Lower leg skin (tissue), 3 donors: ENCODE data around the gene RNU7-1.

Experiments
- POLR2A ChIP-seq, 2 donors: fragments of 450-650 bp; IDR thresholded peaks; one replicate each; pipeline ENCODE4 v1.6.1; 2016 to 2017; ENCODE audit warnings: antibody characterized with exemption in 2 of 2, mild to moderate bottlenecking in 1 of 2, moderate library complexity in 1 of 2
- TF ChIP-seq, protein P1 (sequence below), 3 donors: fragments of 450-650 bp; IDR thresholded peaks; one replicate each; pipeline ENCODE4 v1.5.1; 2016; ENCODE audit warnings: antibody characterized with exemption in 3 of 3, mild to moderate bottlenecking in 3 of 3, moderate library complexity in 2 of 3

DNA sequence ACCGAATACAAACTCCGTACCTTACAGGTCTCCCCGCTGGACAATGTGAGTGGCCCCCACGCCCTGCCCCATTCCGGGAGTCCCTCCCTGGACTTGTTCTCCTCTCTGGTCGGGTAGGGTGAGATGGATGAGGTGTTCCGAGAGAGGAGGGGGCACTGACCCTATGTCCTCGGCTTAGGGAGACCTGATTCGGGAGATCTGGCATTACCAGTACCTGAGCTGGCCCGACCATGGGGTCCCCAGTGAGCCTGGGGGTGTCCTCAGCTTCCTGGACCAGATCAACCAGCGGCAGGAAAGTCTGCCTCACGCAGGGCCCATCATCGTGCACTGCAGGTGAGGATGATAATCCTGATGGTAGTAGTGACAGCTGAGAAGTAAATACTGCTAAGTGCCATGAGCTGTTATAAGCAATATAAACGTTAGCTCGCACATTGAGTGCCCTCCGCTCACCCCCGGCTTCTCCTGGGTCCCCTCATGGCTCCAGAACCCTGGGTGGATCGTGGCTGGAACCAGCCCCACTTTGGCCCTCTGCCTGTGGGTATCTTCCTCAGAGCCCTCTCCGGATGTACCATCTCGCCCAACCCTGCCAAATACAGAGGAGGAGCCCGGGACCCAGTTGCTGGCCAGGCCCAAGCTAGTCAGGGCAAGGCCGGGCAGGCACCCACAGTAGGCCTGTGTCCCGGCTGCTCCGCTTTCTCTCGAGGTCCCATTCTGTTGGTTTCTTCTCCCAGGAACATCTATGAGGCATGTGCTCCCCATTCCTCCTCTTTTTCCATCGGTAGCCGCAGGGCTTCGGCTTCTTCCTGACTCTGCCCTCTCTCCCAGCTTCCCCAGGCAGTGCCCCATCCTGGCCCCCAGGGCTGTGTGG, 14.4 kb downstream of the RNU7-1 start:
- no peak for TF ChIP-seq POLR2A (IDR thresholded peaks at IDR 0.05)
- TF ChIP-seq, protein P1, sequence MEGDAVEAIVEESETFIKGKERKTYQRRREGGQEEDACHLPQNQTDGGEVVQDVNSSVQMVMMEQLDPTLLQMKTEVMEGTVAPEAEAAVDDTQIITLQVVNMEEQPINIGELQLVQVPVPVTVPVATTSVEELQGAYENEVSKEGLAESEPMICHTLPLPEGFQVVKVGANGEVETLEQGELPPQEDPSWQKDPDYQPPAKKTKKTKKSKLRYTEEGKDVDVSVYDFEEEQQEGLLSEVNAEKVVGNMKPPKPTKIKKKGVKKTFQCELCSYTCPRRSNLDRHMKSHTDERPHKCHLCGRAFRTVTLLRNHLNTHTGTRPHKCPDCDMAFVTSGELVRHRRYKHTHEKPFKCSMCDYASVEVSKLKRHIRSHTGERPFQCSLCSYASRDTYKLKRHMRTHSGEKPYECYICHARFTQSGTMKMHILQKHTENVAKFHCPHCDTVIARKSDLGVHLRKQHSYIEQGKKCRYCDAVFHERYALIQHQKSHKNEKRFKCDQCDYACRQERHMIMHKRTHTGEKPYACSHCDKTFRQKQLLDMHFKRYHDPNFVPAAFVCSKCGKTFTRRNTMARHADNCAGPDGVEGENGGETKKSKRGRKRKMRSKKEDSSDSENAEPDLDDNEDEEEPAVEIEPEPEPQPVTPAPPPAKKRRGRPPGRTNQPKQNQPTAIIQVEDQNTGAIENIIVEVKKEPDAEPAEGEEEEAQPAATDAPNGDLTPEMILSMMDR (IDR thresholded peaks at IDR 0.05) = no peak
